Ishikawa (cell line): ENCODE measurements around the gene INSYN2B.

Experiments
- CEBPB ChIP-seq: IDR thresholded peaks from 2 replicates; pipeline ENCODE4 v1.6.1; 2012
- TAF1 ChIP-seq: IDR thresholded peaks from 2 replicates; pipeline ENCODE4 v1.6.1; 2012; ENCODE audit warnings: low read depth, mild to moderate bottlenecking
- TF ChIP-seq, protein P1 (sequence below): IDR thresholded peaks from 2 replicates; pipeline ENCODE4 v1.6.1; 2012

DNA sequence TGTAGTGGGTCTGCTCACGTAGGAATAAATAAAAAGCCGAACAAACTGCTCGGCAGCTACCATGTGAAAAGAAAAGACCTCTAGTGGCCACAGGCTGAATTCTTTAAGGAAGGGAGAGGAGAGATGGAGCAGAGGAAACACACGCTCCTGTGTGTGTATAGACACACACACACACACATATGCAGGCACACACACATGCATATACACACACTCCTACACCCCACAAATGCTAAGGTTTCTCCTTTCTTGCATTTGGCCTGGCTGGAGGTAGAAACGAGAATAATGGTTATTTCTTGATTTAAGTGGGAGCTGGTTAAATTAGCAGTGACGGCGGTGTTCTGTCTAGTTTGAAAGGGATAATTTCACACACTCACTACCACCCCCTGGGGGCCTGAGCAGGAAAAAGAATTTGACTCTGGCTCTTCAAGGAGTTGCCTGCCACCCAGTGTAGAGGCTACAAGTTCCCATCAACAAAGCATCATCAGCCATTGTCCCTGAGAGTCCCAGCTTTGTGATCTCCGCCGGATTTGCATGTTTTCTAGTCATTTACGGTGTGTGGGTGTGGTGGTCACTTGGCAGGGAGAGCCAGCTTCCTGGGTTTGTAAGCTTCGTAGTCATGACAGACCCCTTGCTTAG lies at the start of gene INSYN2B:
- TF ChIP-seq TAF1: no peak
- TF ChIP-seq, protein P1, sequence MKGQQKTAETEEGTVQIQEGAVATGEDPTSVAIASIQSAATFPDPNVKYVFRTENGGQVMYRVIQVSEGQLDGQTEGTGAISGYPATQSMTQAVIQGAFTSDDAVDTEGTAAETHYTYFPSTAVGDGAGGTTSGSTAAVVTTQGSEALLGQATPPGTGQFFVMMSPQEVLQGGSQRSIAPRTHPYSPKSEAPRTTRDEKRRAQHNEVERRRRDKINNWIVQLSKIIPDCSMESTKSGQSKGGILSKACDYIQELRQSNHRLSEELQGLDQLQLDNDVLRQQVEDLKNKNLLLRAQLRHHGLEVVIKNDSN: no peak
- TF ChIP-seq CEBPB: no peak
